NCI-H2171 (cell line): ENCODE results near the gene STK10.
"Not testable (repeated sequence)": the region's sequence is repeated elsewhere in the genome, so short reads cannot be mapped to it uniquely, and the experiment has no call there.

Experiments
- DNase-seq: peaks from one replicate; lab custom pipeline; 2025; lab: John Stamatoyannopoulos, UW

The STK10 gene

DNA sequence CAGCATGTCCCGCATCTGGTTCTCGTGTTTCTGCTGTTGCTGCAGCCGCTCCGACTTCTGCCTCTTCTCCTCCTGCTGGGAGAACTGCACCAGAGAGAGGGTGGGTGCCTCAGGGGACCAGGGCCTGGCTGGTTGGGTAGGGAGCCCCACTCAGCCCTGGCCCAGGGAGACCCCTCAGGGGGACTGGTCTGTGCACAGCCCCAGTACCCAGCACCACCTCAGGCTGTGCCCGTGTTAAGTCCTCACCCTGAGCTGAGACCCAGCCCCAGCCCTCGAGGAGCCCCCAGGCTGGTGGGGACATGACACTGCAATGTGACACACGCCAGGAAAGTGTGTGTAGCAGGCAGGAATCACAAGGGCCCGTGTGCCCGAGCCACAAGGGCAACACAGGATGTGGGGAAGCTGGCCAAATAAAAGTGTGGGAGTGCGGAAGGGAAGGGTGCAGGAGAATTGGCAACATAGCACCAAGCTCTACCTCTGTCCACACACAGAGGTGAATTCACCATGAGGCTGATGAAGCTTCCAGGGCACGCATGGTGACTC is 133.3 kb downstream of the STK10 start:
- DNase-seq, result no peak

- no peak for DNase-seq
These were observed 135.4 kb downstream of the STK10 start for GRCh38 chr5:172052450-172053236.

DNA sequence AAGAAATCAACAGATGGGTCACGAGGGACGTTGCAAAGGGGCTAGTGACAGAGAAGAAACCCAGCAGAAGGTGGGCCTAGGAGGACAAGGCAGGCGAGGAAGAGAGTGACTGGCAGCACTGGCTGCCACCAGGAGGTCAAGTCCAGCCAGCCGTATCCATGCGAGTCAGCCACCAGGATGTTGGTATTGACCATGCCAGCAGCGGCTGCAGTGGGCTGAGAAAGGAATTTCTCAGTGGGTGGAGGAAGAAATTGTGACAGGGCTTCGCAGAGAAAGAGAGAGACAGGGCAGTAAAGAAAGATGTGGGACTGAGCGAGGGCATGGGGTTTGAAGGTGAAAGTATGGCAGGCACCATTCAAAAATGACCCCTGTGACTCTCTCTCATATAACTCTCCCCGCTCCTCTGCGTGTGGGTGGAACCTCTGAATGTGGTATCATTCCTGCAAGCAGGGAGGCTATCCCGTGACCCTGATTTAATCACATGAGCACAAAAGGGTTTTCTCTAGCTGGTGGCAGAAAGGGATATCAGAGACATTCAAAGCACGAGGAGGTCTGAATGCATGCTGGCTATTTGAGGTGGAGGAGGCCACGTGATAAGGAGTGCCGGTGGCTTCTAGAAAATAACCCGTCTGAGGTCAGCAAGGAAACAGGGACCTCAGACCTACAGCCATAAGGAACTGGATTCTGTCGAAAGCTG is 136.2 kb downstream of the STK10 start:
- DNase-seq, result no peak

GRCh38 chr5:172050080-172050479 is 137.9 kb downstream of the STK10 start:
- DNase-seq, result no peak

DNA sequence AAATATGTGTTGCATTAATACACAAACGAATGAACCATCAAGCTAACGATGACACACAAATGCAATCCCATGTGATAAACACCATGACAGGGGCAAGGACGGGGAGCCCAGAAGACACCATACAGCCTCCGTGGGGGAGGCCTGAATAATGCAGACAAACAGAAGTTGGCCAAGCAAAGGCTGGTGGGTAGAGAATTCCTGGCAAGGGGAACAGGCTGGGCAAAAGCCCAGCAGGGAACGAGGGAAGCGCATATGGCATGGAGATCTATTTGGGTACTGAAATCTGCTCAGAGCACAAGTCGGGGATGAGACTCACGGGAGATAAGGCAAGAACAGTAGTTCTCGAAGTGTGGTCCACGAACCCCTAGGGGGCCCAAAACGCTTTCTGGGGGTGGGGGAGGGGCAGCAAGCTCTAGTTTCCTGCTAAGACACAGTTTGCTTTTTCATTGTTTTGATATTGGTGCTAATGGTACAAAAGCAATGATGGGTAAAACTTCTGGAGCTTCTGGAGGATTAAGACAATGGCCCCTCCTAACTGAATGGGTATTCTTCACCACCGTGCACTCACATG is 138.7 kb downstream of the STK10 start:
- no peak for DNase-seq

DNA sequence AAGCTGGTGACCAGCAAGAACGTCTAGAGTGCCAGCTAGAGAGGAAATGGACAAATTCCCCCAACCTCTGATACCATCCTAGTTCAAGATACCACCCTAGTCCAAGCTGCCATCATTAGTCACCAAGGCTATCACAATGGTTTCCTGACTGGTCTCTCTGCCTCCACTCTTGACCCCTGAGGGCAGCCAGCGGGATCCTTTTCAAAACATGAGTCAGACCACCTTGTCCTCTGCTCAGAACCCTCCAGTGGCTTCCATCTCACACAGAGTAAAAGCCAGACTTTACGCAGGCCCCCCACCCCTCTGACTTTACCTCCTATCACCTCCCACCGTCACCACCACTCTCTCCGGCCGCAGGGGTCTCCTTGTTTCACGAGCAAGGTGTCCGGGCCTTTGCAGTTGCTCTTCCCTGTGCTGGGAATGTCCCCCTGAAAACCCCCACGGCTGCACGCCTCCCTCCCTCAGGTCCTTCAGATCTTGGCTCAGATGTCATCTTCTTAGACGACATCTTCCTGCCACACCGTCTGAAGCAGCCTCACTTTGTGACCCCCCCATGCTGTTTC is 139.4 kb downstream of the STK10 start:
- no peak for DNase-seq

- no peak for DNase-seq
These were observed 139.9 kb downstream of the STK10 start for GRCh38 chr5:172048170-172048422.

DNA sequence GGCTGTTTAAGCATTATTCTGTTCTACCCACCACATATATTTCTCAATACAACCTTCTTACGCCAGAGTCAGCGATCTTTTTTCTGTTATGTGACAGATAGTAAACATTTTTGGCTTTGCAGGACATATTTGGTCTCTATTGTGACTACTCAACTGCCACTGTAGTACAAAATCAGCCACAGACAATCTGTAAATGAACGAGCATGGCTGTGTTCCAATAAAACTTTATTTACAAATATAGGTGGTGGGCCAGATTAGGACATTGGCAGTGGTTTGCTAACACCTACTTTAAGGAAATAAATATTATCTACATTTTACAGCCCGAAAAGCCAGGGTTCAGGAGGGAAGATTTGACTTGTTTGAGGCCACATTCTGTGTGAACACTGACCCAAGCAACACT is 141.4 kb downstream of the STK10 start:
- no peak for DNase-seq

GRCh38 chr5:172045315-172045632 is 142.8 kb downstream of the STK10 start:
- no peak for DNase-seq

DNA sequence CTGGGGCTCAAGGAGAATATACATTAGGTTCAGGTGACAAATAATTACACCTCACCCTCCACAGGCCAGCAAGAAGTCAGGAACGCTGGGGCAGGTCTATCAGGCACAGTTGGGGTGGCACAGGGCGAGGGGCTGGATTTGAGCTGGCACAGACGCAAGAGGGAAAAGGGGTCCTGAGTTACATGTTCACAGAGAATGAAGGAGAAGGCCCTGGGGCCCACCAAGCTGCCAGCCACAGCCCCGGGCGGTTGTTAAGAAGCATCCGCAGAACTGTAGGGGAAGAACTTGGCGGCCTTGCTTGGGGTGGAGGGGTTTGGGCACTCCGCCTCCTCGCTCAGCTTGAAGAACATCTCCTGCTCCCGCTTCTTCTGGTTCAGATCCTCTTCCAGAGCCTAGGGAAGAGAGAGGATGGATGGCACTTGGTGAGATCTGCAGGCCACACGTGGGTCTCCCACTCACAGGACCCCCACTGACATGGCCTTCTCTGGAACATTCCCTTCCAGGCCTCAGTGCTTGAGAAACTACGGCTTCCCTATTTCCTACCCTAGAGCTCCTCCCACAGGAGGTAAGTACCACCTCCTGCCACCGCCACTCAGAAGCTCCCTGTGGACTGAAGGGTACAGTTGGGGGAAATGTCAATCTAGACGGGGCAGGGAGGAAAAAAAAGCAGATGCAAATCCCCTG is 143.3 kb downstream of the STK10 start:
- no peak for DNase-seq

DNA sequence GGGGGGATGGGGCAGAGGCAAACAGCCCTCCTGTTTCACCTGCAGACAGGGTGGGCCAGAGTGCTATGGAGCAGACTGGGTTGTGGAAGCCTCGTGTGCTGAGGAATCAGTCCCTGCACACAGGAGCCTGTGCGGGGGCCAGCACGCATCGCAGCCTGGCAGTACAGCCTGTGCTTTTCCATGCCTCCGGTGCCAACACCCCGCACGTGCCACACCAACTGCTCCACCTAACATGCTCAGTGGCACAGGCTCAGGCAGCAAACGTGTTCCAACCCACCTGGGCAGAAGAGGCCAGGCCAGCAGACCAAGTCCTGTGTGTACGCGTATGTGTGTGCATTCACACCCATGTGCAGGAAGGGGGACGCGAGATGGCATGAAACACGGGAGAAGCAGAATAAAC is 144.2 kb downstream of the STK10 start:
- DNase-seq, result no peak

- no peak for DNase-seq
These were observed 145.8 kb downstream of the STK10 start for GRCh38 chr5:172042183-172042582.

- DNase-seq, result no peak
These were observed 149.9 kb downstream of the STK10 start for GRCh38 chr5:172038167-172038566.

GRCh38 chr5:172035049-172035448 is 153.0 kb downstream of the STK10 start:
- DNase-seq, result no peak

DNA sequence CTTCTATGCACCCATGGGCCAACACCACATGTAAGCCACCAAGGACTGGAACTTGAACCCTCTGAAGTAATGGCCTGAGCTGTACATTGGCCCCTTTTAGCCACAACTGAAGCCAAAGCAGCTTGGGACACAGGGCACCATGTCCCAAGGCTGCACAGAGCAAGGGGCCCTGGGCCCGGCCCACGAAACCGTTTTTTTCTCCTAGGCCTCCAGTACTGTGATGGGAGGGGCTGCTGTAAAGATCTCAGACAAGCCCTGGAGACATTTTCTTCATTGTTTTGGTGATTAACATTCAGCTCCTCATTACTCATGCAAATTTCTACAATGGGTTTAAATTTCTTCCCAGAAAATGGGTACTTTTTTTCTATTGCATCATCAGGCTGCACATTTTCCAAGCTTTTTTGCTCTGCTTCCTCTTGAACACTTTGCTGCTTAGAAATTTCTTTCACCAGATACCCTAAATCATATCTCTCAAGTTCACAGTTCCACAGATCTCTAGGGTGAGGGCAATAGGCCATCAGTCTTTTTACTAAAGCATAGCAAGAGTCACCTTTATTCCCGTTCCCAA is 156.0 kb downstream of the STK10 start:
- DNase-seq, result no peak

DNA sequence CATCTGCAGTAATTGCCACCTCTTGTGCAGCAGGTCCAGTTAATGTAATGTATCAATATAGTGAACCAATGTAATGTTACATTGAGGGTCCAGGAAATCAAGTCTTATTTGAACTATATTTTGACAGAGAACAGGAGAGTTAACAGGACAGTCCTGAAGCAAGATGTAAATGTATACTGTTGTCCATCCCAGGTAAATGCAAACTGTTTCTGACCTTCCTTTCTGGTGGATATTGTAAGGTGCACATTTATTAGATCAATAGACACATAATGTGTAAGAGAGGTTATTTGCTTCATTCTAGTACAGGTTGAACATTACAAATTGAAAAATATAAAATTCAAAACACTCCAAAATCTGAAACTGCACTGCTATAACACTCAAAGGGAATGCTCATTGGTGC is 158.1 kb downstream of the STK10 start:
- DNase-seq, result no peak

GRCh38 chr5:172028167-172028566 is 159.9 kb downstream of the STK10 start:
- no peak for DNase-seq

GRCh38 chr5:172020110-172020786 is 167.8 kb downstream of the STK10 start:
- not testable (repeated sequence) for DNase-seq

GRCh38 chr5:172015346-172015745 is 172.7 kb downstream of the STK10 start:
- no peak for DNase-seq

GRCh38 chr5:172010278-172010677 is 177.7 kb downstream of the STK10 start:
- no peak for DNase-seq

- DNase-seq, result no peak
These were observed 178.3 kb downstream of the STK10 start for GRCh38 chr5:172009536-172010270.
